ENCODE data around the gene OLIG3. TPM values are rescaled to one million over a fixed set of nuclear protein-coding genes. Genes with fewer than 3 reads are reported as not detected.

Gene OLIG3
- total RNA-seq, 2 experiments from 2014 or later, result not detected

- DNase-seq, result no peak
- TF ChIP-seq, protein P1, sequence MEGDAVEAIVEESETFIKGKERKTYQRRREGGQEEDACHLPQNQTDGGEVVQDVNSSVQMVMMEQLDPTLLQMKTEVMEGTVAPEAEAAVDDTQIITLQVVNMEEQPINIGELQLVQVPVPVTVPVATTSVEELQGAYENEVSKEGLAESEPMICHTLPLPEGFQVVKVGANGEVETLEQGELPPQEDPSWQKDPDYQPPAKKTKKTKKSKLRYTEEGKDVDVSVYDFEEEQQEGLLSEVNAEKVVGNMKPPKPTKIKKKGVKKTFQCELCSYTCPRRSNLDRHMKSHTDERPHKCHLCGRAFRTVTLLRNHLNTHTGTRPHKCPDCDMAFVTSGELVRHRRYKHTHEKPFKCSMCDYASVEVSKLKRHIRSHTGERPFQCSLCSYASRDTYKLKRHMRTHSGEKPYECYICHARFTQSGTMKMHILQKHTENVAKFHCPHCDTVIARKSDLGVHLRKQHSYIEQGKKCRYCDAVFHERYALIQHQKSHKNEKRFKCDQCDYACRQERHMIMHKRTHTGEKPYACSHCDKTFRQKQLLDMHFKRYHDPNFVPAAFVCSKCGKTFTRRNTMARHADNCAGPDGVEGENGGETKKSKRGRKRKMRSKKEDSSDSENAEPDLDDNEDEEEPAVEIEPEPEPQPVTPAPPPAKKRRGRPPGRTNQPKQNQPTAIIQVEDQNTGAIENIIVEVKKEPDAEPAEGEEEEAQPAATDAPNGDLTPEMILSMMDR (IDR thresholded peaks at IDR 0.05), result no peak
- ChIA-PET POLR2A (interaction anchor here (1.2 kb wide), 1 partner anchor 17 kb away, joined by 3 read pairs; no protein-coding TSS in a partner anchor), CTCF (no interaction called here)
- Mint-ChIP-seq H3K27ac (no peak overlapping the region), H3K27me3 (peaks cover 75% of the 10 kb centered on the region), H3K9me3 (no peaks in the 10 kb centered on the region), H3K36me3 (ENCODE audit: low read depth) (no peaks in the 10 kb centered on the region), H3K4me1 (ENCODE audit: low read depth) (no peaks in the 10 kb centered on the region), H3K4me3 (no peak overlapping the region)
- Histone ChIP-seq H3K27me3 (ENCODE audit: control insufficient read depth in 1 of 2, insufficient read depth in 2 of 2, low read length in 2 of 2) (peaks cover 18 to 41% of the 10 kb centered on the region in 2 experiments), H3K9me3 (ENCODE audit: control insufficient read depth in 1 of 2, insufficient read depth in 1 of 2, low read length in 2 of 2) (no peaks in the 10 kb centered on the region), H3K4me3 (ENCODE audit: low read length) (no peak overlapping the region), H3K27ac (ENCODE audit: low read depth in 1 of 2, low read length in 2 of 2) (no peak overlapping the region), H3K36me3 (ENCODE audit: insufficient read depth, low read length) (no peaks in the 10 kb centered on the region), H3K4me1 (ENCODE audit: insufficient read depth, low read length) (no peaks in the 10 kb centered on the region)
- no peak for ATAC-seq (ENCODE audit: poor library complexity)
- intact Hi-C loops (cut with DNase I, micrococcal nuclease), result no loop called here
Observed at GRCh38 chr6:137520520-137520919, 26.3 kb upstream of the OLIG3 start.

- intact Hi-C loops (cut with DNase I, micrococcal nuclease), result no loop called here
- Histone ChIP-seq H3K36me3 (ENCODE audit: insufficient read depth, low read length) (no peaks in the 10 kb centered on the region), H3K9me3 (ENCODE audit: control insufficient read depth in 1 of 2, insufficient read depth in 1 of 2, low read length in 2 of 2) (no peaks in the 10 kb centered on the region), H3K4me3 (ENCODE audit: low read length) (no peak overlapping the region), H3K27ac (ENCODE audit: low read depth in 1 of 2, low read length in 2 of 2) (no peak overlapping the region), H3K27me3 (ENCODE audit: control insufficient read depth in 1 of 2, insufficient read depth in 2 of 2, low read length in 2 of 2) (peaks cover 26 to 49% of the 10 kb centered on the region in 2 experiments), H3K4me1 (ENCODE audit: insufficient read depth, low read length) (no peaks in the 10 kb centered on the region)
- no peak for DNase-seq
- no peaks in the 10 kb centered on the region for H3K36me3 Mint-ChIP-seq (ENCODE audit: low read depth)
- H3K27ac Mint-ChIP-seq, result no peak overlapping the region
- H3K27me3 Mint-ChIP-seq, result peaks cover 83% of the 10 kb centered on the region
- no peak overlapping the region for H3K4me3 Mint-ChIP-seq
- ChIA-PET CTCF (no interaction called here), POLR2A (no interaction called here)
- ATAC-seq (ENCODE audit: poor library complexity), result no peak
- no peaks in the 10 kb centered on the region for H3K9me3 Mint-ChIP-seq
- TF ChIP-seq, protein P1 (IDR thresholded peaks at IDR 0.05), result no peak
- no peaks in the 10 kb centered on the region for H3K4me1 Mint-ChIP-seq (ENCODE audit: low read depth)
Observed at GRCh38 chr6:137519629-137520176, 25.5 kb upstream of the OLIG3 start.

GRCh38 chr6:137518386-137518983 is 24.3 kb upstream of the OLIG3 start:
- H3K36me3 Mint-ChIP-seq (ENCODE audit: low read depth), result no peaks in the 10 kb centered on the region
- no peak for DNase-seq
- ChIA-PET CTCF (no interaction called here), POLR2A (no interaction called here)
- peaks cover 93% of the 10 kb centered on the region for H3K27me3 Mint-ChIP-seq
- peaks cover 31 to 61% of the 10 kb centered on the region in 2 experiments for H3K27me3 ChIP-seq (ENCODE audit: control insufficient read depth in 1 of 2, insufficient read depth in 2 of 2, low read length in 2 of 2)
- TF ChIP-seq, protein P1 (IDR thresholded peaks at IDR 0.05), result no peak
- no peak overlapping the region for H3K4me3 ChIP-seq (ENCODE audit: low read length)
- no peak overlapping the region for H3K27ac ChIP-seq (ENCODE audit: low read depth in 1 of 2, low read length in 2 of 2)
- H3K27ac Mint-ChIP-seq, result no peak overlapping the region
- intact Hi-C loops (cut with DNase I, micrococcal nuclease), result no loop called here
- H3K4me1 ChIP-seq (ENCODE audit: insufficient read depth, low read length), result no peaks in the 10 kb centered on the region
- no peaks in the 10 kb centered on the region for H3K36me3 ChIP-seq (ENCODE audit: insufficient read depth, low read length)
- no peaks in the 10 kb centered on the region for H3K9me3 Mint-ChIP-seq
- no peak for ATAC-seq (ENCODE audit: poor library complexity)
- H3K9me3 ChIP-seq (ENCODE audit: control insufficient read depth in 1 of 2, insufficient read depth in 1 of 2, low read length in 2 of 2), result peaks cover 0 to 3% of the 10 kb centered on the region in 2 experiments
- H3K4me3 Mint-ChIP-seq, result no peak overlapping the region
- no peaks in the 10 kb centered on the region for H3K4me1 Mint-ChIP-seq (ENCODE audit: low read depth)

Measured in CD4-positive, alpha-beta T cell (primary cell).